Breast epithelium (tissue), 4 donors: Measurements from ENCODE around the gene USP32. TPM values are rescaled to one million over a fixed set of nuclear protein-coding genes. Genes with fewer than 3 reads are reported as not detected.

Experiments used
- DNase-seq, 2 donors: peaks; one replicate each; pipeline ENCODE4 v3.0.0-alpha.2; 2019; ENCODE audit warnings: low spot score in 2 of 2
- H3K27ac ChIP-seq, 2 donors: fragments of 200-600 bp; sonication (generic) in 1 of 2; one replicate each; pipeline ENCODE4 v1.5.1; 2016 to 2019; ENCODE audit warnings: mild to moderate bottlenecking in 1 of 2
- H3K27me3 ChIP-seq, 2 donors: fragments of 200-600 bp; sonication (generic) in 1 of 2; one replicate each; pipeline versions ENCODE4 v1.5.1 to v1.6.0; 2017 to 2019; ENCODE audit warnings: control low read depth in 1 of 2, mild to moderate bottlenecking in 1 of 2
- H3K36me3 ChIP-seq: fragments of 200-600 bp; one replicate; pipeline ENCODE4 v1.5.1; 2019
- H3K4me1 ChIP-seq, 2 donors: fragments of 200-600 bp; sonication (generic); one replicate each; pipeline ENCODE4 v1.5.1; 2016 to 2019; ENCODE audit warnings: control low read depth in 1 of 2
- H3K4me3 ChIP-seq, 3 donors: fragments of 200-600 bp; sonication (generic); 1 replicate in 2 of 3; 2 replicates in 1 of 3; pipeline ENCODE4 v1.5.1; 2016 to 2019; ENCODE audit warnings: mild to moderate bottlenecking in 3 of 3, moderate library complexity in 2 of 3
- H3K9me3 ChIP-seq, 2 donors: fragments of 200-600 bp; sonication (generic) in 1 of 2; one replicate each; pipeline ENCODE4 v1.5.1; 2016 to 2019; ENCODE audit warnings: control low read depth in 1 of 2
- POLR2A ChIP-seq: fragments of 450-650 bp; IDR thresholded peaks from one replicate; pipeline ENCODE4 v1.6.1; 2016; ENCODE audit warnings: antibody characterized with exemption, mild to moderate bottlenecking, moderate library complexity
- POLR2AphosphoS5 ChIP-seq, 3 donors: sonication (generic); formaldehyde crosslinking; IDR thresholded peaks; one replicate each; pipeline ENCODE4 v1.6.1; 2017; ENCODE audit warnings: antibody characterized with exemption in 3 of 3
- intact Hi-C: fragments of 100-400 bp; cut with DNase I; formaldehyde crosslinking; loops from one replicate; pipeline ENCODE4 v1.15.1; 2023; ENCODE audit warnings: low total_unique reads
- total RNA-seq, 3 donors: library from RNA; depleted of rRNA; stranded (reverse); fragments of >200 nt; gene quantifications; one replicate each; pipeline ENCODE4 v1.1.0, GENCODE V29; 2016
- TF ChIP-seq, protein P1 (sequence below), 3 donors: fragments of 450-650 bp; IDR thresholded peaks; one replicate each; pipeline ENCODE4 v1.5.1; 2016 to 2017; ENCODE audit warnings: antibody characterized with exemption in 3 of 3, mild to moderate bottlenecking in 3 of 3, moderate library complexity in 3 of 3

The USP32 gene
- total RNA-seq, 3 donors from 2014 or later: 66.2 to 95.1 (median 69.1) TPM

DNA sequence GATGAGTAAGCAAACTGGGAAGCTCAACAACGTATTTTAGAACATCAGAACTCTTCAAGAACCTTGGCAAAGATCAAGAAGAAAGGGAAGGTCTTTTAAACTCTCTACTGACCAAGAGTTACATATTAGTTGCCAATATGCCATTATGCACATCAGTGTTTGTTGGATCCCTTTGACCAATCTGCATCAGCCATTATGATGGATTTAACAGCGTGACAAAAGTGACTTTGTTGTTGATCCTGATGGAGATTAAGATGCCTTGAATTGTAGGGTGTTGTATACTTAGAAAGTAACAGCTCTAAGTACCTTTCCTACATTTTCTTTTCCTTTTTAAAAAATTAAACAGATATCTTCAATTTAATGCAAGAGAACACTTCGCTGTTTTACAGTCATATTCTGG is 133.6 kb downstream of the USP32 start:
- TF ChIP-seq POLR2AphosphoS5 (IDR thresholded peaks at IDR 0.05) (no peak), POLR2A (no peak)
- TF ChIP-seq, protein P1, sequence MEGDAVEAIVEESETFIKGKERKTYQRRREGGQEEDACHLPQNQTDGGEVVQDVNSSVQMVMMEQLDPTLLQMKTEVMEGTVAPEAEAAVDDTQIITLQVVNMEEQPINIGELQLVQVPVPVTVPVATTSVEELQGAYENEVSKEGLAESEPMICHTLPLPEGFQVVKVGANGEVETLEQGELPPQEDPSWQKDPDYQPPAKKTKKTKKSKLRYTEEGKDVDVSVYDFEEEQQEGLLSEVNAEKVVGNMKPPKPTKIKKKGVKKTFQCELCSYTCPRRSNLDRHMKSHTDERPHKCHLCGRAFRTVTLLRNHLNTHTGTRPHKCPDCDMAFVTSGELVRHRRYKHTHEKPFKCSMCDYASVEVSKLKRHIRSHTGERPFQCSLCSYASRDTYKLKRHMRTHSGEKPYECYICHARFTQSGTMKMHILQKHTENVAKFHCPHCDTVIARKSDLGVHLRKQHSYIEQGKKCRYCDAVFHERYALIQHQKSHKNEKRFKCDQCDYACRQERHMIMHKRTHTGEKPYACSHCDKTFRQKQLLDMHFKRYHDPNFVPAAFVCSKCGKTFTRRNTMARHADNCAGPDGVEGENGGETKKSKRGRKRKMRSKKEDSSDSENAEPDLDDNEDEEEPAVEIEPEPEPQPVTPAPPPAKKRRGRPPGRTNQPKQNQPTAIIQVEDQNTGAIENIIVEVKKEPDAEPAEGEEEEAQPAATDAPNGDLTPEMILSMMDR (IDR thresholded peaks at IDR 0.05): no peak
- Histone ChIP-seq H3K4me1 (no peaks in the 10 kb centered on the region), H3K27ac (no peak overlapping the region), H3K4me3 (no peak overlapping the region), H3K36me3 (no peaks in the 10 kb centered on the region), H3K27me3 (no peaks in the 10 kb centered on the region), H3K9me3 (no peaks in the 10 kb centered on the region)
- intact Hi-C loops: no loop called here
- DNase-seq: no peak

DNA sequence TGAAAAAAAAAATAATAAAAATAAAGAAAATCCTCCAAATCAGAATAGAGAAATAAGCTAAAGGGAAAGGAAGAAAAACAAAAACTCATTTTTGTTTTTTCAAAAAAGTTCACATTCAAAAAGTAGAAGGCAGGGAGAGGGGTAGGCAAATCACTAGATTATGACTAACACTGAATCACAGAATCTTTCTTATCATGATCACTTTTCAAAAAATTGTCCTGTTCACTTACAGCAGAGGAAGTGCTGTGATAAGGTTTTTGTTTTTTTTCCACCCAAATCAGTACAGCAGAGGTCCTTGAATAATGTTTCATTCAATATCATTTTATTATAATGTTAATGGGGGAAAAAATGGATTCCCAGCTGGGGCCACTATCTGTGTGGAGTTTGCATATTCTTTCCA is 135.8 kb downstream of the USP32 start:
- Histone ChIP-seq H3K27me3 (no peaks in the 10 kb centered on the region), H3K9me3 (no peaks in the 10 kb centered on the region), H3K4me1 (no peaks in the 10 kb centered on the region), H3K36me3 (no peaks in the 10 kb centered on the region), H3K27ac (no peak overlapping the region), H3K4me3 (no peak overlapping the region)
- DNase-seq: no peak
- TF ChIP-seq POLR2A (no peak), POLR2AphosphoS5 (IDR thresholded peaks at IDR 0.05) (no peak)
- TF ChIP-seq, protein P1 (IDR thresholded peaks at IDR 0.05): no peak
- intact Hi-C loops: no loop called here

DNA sequence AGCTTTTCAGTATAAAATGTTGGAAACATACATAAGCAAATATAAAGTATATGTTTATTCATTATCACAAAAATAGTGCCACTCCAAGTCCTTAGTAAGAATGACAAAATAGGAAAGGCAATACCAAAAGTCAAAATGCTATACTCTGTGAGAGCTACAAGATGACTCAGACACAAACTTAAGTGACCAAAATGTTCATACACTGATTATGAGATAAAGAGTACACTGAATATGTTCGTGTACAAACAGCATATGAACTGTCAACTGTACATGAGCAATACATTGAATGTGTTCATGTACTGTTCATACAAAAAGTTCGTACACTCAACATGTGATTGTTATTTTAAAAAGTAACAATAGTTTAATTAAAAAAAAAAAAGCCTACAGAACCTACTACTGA is 138.9 kb downstream of the USP32 start:
- H3K27me3 ChIP-seq: no peaks in the 10 kb centered on the region
- H3K27ac ChIP-seq: no peak overlapping the region
- H3K9me3 ChIP-seq: no peaks in the 10 kb centered on the region
- no peak overlapping the region for H3K4me3 ChIP-seq
- TF ChIP-seq POLR2AphosphoS5 (IDR thresholded peaks at IDR 0.05): no peak
- no peak for TF ChIP-seq POLR2A
- TF ChIP-seq, protein P1 (IDR thresholded peaks at IDR 0.05): no peak
- DNase-seq: no peak
- no peaks in the 10 kb centered on the region for H3K4me1 ChIP-seq
- no peaks in the 10 kb centered on the region for H3K36me3 ChIP-seq
- intact Hi-C loops: no loop called here

DNA sequence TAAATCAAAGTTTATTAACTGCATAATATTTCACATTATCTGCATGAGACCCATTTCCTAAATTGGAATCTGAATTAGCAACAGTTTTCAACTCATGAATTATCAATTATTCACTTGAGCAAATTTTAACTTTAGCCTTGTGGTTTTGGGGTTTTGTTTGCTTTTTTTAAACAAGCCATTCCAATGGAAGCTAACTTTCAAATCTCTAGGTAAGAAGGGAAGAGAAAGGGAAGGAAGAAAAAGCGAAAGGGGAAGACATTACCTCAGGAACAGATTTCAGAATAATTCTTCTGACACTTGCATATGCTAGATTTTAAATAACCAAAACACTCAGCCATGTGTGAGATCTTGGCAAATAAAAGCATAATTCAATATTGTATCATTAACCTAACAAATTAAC is 139.5 kb downstream of the USP32 start:
- Histone ChIP-seq H3K4me3 (no peak overlapping the region), H3K27ac (no peak overlapping the region), H3K27me3 (no peaks in the 10 kb centered on the region), H3K4me1 (no peaks in the 10 kb centered on the region), H3K36me3 (no peaks in the 10 kb centered on the region), H3K9me3 (no peaks in the 10 kb centered on the region)
- DNase-seq: no peak
- TF ChIP-seq POLR2AphosphoS5 (IDR thresholded peaks at IDR 0.05) (no peak), POLR2A (no peak)
- TF ChIP-seq, protein P1 (IDR thresholded peaks at IDR 0.05): no peak
- intact Hi-C loops: no loop called here

DNA sequence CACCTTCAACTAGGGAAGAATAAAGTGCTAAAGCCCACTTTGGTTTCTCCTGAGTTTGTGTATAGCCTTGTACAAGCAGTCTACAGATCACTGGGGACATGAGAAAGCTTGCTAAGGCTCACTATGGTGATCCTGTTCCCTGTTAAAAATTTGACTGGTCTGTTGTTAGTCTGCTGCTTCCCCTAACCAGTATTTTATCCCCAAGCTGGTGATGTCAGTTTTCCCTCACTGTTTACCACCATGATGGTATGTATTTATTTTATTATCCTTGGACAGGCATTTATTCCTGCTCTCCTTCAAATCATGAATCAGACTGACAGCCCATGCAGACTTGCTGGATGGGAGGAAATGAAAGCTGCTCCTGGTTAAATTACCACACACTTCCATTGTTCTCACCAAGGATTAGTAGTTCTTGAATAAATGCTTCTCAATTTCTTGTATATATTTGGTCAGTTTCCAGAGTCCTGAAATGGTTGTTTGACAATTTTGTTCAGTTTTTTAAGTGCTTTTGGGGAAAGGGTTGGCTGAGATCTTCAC is 142.6 kb downstream of the USP32 start:
- Histone ChIP-seq H3K27me3 (no peaks in the 10 kb centered on the region), H3K4me3 (no peak overlapping the region), H3K27ac (no peak overlapping the region), H3K9me3 (no peaks in the 10 kb centered on the region), H3K4me1 (no peaks in the 10 kb centered on the region), H3K36me3 (no peaks in the 10 kb centered on the region)
- intact Hi-C loops: no loop called here
- TF ChIP-seq POLR2AphosphoS5 (IDR thresholded peaks at IDR 0.05): no peak
- no peak for TF ChIP-seq POLR2A
- TF ChIP-seq, protein P1 (IDR thresholded peaks at IDR 0.05): no peak
- no peak for DNase-seq
